ENCODE data around the gene BCL11A. TPM values are rescaled to one million over a fixed set of nuclear protein-coding genes. Genes with fewer than 3 reads are reported as not detected.

The BCL11A gene
- total RNA-seq, 1 donor from 2014 or later: 46.2 TPM

- peak; percentile 38 for DNase-seq (ENCODE audit: low spot score, unreplicated experiment)
- TF ChIP-seq CTCF (IDR thresholded peaks at IDR 0.05; ENCODE audit: unreplicated experiment): no peak
- Mint-ChIP-seq H3K4me1 (ENCODE audit: low read depth) (peaks cover 27% of the 10 kb centered on the region), H3K27ac (peak overlapping the region; percentile 92), H3K36me3 (ENCODE audit: insufficient read depth) (no peaks in the 10 kb centered on the region), H3K27me3 (peaks cover 23% of the 10 kb centered on the region), H3K9me3 (ENCODE audit: low read depth) (no peaks in the 10 kb centered on the region), H3K4me3 (ENCODE audit: low read depth) (peak overlapping the region; percentile 96)
These were observed 1.2 kb downstream of the BCL11A start for GRCh38 chr2:60552078-60552850.

- DNase-seq (ENCODE audit: low spot score, unreplicated experiment): no peak
- Mint-ChIP-seq H3K27ac (peak overlapping the region; percentile 92), H3K9me3 (ENCODE audit: low read depth) (no peaks in the 10 kb centered on the region), H3K27me3 (peaks cover 15% of the 10 kb centered on the region), H3K36me3 (ENCODE audit: insufficient read depth) (no peaks in the 10 kb centered on the region), H3K4me3 (ENCODE audit: low read depth) (peak overlapping the region; percentile 96), H3K4me1 (ENCODE audit: low read depth) (peaks cover 30% of the 10 kb centered on the region)
- TF ChIP-seq CTCF (IDR thresholded peaks at IDR 0.05; ENCODE audit: unreplicated experiment): no peak
These were observed 2.0 kb downstream of the BCL11A start for GRCh38 chr2:60551240-60552077.

- H3K36me3 Mint-ChIP-seq (ENCODE audit: insufficient read depth): peaks cover 3% of the 10 kb centered on the region
These were observed 2.5 kb downstream of the BCL11A start for GRCh38 chr2:60550984-60551239.

GRCh38 chr2:60550178-60550983 lies 3.1 kb downstream of the BCL11A start:
- DNase-seq (ENCODE audit: low spot score, unreplicated experiment): peak; percentile 61
- peaks cover 5% of the 10 kb centered on the region for H3K27me3 Mint-ChIP-seq
- H3K4me3 Mint-ChIP-seq (ENCODE audit: low read depth): peak overlapping the region; percentile 94

More at GRCh38 chr2:60550984-60551239, 2.5 kb downstream of the BCL11A start:
- Mint-ChIP-seq H3K9me3 (ENCODE audit: low read depth) (no peaks in the 10 kb centered on the region), H3K4me1 (ENCODE audit: low read depth) (peaks cover 32% of the 10 kb centered on the region), H3K4me3 (ENCODE audit: low read depth) (peak overlapping the region; percentile 94), H3K27me3 (peaks cover 10% of the 10 kb centered on the region), H3K27ac (peak overlapping the region; percentile 90)
- no peak for TF ChIP-seq CTCF (IDR thresholded peaks at IDR 0.05; ENCODE audit: unreplicated experiment)
- DNase-seq (ENCODE audit: low spot score, unreplicated experiment): no peak

More at GRCh38 chr2:60550178-60550983, 3.1 kb downstream of the BCL11A start:
- Mint-ChIP-seq H3K4me1 (ENCODE audit: low read depth) (peaks cover 28% of the 10 kb centered on the region), H3K36me3 (ENCODE audit: insufficient read depth) (peaks cover 5% of the 10 kb centered on the region), H3K9me3 (ENCODE audit: low read depth) (no peaks in the 10 kb centered on the region), H3K27ac (peak overlapping the region; percentile 87)
- TF ChIP-seq CTCF (IDR thresholded peaks at IDR 0.05; ENCODE audit: unreplicated experiment): peak; percentile 74

Data from progenitor cell of endocrine pancreas (in vitro differentiated cells).